ENCODE results near the gene SAMD4B. TPM values are rescaled to one million over a fixed set of nuclear protein-coding genes. Genes with fewer than 3 reads are reported as not detected.
A peak's percentile ranks its signal among the peaks of the same experiment; 100 is the strongest.

SAMD4B gene
- total and polyA plus RNA-seq, 2 of the 8 experiments (the other 6 are each of a cell fraction or from before 2014, with no cell fraction given): 137 to 158 TPM

DNA sequence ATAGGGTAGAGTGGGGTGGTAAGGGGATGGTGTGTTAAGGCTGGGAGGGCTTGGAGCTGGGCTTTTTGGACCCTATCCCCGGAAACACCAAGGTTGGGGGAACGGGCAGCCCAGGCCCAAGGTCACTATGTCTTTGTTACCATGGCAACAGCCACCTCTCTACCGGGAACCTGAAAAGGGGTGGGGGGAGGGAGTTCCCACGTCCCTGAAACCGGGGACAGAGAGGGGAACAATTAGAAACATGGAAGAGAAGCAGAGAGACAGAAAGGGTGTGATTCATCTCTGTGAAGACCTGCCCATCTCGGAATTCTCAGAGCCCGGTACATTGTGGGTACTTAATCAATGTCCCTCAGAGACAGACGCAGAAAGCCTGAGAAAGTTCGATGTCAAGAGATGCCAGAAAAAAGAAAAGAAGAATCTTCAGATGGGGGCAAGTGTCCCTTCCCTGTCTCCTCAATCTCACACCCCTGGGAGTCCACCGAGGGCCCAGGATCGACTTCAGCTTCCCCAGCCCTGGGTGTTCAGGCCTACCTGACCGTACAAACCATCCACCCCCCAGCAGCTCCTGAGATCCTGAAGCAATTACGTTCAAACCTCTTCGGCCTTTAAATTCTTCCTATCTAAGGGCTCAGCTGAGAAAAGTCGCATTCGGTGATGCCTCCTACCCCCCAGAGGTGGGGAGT lies 14.7 kb upstream of the SAMD4B start:
- Histone ChIP-seq H2BK20ac (ENCODE audit: low read length) (no peak overlapping the region), H4K8ac (ENCODE audit: extremely low read depth, insufficient read depth, low read length) (no peak overlapping the region), H3K4me2 (ENCODE audit: insufficient read depth in 1 of 2, low read depth in 2 of 2, low read length in 2 of 2) (peak overlapping the region in 1 of 2 experiments; percentile 32; a peak in 1 of 4 replicates), H3K4ac (replicated peaks; ENCODE audit: insufficient read length, low read depth, low read length) (no peak overlapping the region), H3K18ac (ENCODE audit: extremely low read depth, low read length) (no peak overlapping the region), H3K56ac (replicated peaks; ENCODE audit: insufficient read length, low read depth, low read length) (no peak overlapping the region), H3K4me3 (ENCODE audit: extremely low read depth in 1 of 4, insufficient read depth in 2 of 4, low read depth in 3 of 4, low read length in 4 of 4) (peak overlapping the region in 1 of 4 experiments; percentile 6; a peak in 1 of 8 replicates), H2BK5ac (ENCODE audit: low read depth, low read length) (no peak overlapping the region), H3K23ac (ENCODE audit: insufficient read length) (no peak overlapping the region), H4K5ac (ENCODE audit: insufficient read length, low read depth, low read length) (no peak overlapping the region), H2AK5ac (ENCODE audit: low read depth, low read length) (no peak overlapping the region), H3K14ac (ENCODE audit: insufficient read length) (no peak overlapping the region), H3K4me1 (replicated peaks in 1 of 4; ENCODE audit: control insufficient read depth in 3 of 4, insufficient read depth in 4 of 4, low read length in 3 of 4) (peaks cover 0 to 6% (median 3%) of the 10 kb centered on the region in 4 experiments; a peak in 5 of 7 replicates), H4K91ac (replicated peaks; ENCODE audit: insufficient read length, low read length) (no peak overlapping the region), H4K20me1 (replicated peaks in 1 of 2; ENCODE audit: control insufficient read depth in 1 of 2, insufficient read depth in 2 of 2, low read length in 2 of 2) (no peaks in the 10 kb centered on the region), H3K27me3 (replicated peaks in 1 of 4; ENCODE audit: control insufficient read depth in 3 of 4, extremely low read depth in 1 of 4, insufficient read depth in 3 of 4, low read length in 3 of 4) (no peaks in the 10 kb centered on the region), H3K9ac (replicated peaks in 1 of 4; ENCODE audit: extremely low read depth in 1 of 4, low read depth in 3 of 4, low read length in 3 of 4) (no peak overlapping the region), H3K27ac (ENCODE audit: low read depth, low read length) (no peak overlapping the region), H3K79me1 (ENCODE audit: low read depth, low read length) (no peaks in the 10 kb centered on the region), H2BK15ac (ENCODE audit: low read length) (no peak overlapping the region), H2BK120ac (replicated peaks; ENCODE audit: low read depth, low read length) (no peak overlapping the region), H2AFZ (ENCODE audit: low read length) (peak overlapping the region; percentile 43; the same call in 1 of the 2 replicates), H3K9me3 (ENCODE audit: insufficient read depth in 2 of 2, low read depth in 1 of 2, low read length in 1 of 2) (no peaks in the 10 kb centered on the region), H3K79me2 (ENCODE audit: control insufficient read depth in 1 of 2, insufficient read depth in 2 of 2, low read length in 2 of 2) (no peaks in the 10 kb centered on the region), H3K36me3 (ENCODE audit: control insufficient read depth in 2 of 4, insufficient read depth in 4 of 4, low read length in 3 of 4) (no peaks in the 10 kb centered on the region), H3K23me2 (ENCODE audit: low read depth, low read length) (no peaks in the 10 kb centered on the region), H2BK12ac (ENCODE audit: low read depth, low read length) (no peak overlapping the region)
- no peak for FAIRE-seq
- DNase-seq (ENCODE audit: low read depth in 1 of 2, low spot score in 2 of 2): no peak
- CTCF ChIA-PET (ENCODE audit: partially characterized antibody): interaction anchor here (0.7 to 11.7 kb wide), 30 partner anchors 11 to 217 kb away, joined by 3 to 85 read pairs (median 4); partner anchors contain the start of genes SAMD4B and SYCN
- POLR2A ChIA-PET (ENCODE audit: partially characterized antibody): interaction anchor here (0.6 to 0.7 kb wide), 2 partner anchors 159 to 198 kb away, joined by 3 to 4 read pairs; no protein-coding TSS in a partner anchor
- WGBS, 2 experiments (ENCODE audit: extremely low coverage in 1 of 2, insufficient coverage in 1 of 2, insufficient read length in 1 of 2, insufficient replicate concordance in 2 of 2, low coverage in 1 of 2, low lambda C conversion rate in 2 of 2, missing lambda C conversion rate in 1 of 2): 67% methylated on average over 15 of the region's 16 CpGs; no CpG with 5 or more reads in 1 of the 2 experiments
- no peak for TF ChIP-seq EZH2 (IDR thresholded peaks at IDR 0.05; ENCODE audit: low read depth, low read length, severe bottlenecking)
- TF ChIP-seq, protein P1, sequence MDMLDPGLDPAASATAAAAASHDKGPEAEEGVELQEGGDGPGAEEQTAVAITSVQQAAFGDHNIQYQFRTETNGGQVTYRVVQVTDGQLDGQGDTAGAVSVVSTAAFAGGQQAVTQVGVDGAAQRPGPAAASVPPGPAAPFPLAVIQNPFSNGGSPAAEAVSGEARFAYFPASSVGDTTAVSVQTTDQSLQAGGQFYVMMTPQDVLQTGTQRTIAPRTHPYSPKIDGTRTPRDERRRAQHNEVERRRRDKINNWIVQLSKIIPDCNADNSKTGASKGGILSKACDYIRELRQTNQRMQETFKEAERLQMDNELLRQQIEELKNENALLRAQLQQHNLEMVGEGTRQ (IDR thresholded peaks at IDR 0.05; ENCODE audit: low read length): no peak
- TF ChIP-seq, protein P2, sequence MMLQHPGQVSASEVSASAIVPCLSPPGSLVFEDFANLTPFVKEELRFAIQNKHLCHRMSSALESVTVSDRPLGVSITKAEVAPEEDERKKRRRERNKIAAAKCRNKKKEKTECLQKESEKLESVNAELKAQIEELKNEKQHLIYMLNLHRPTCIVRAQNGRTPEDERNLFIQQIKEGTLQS (IDR thresholded peaks at IDR 0.05; ENCODE audit: insufficient read depth, low read depth, low read length): no peak
- TF ChIP-seq ATF2 (IDR thresholded peaks at IDR 0.05; ENCODE audit: low read length): no peak
- no peak for TF ChIP-seq POU5F1 (IDR thresholded peaks at IDR 0.05; ENCODE audit: low read depth, low read length)
- TF ChIP-seq CBX5 (IDR thresholded peaks at IDR 0.05; ENCODE audit: low read depth, low read length): no peak
- no peak for TF ChIP-seq KDM4A (IDR thresholded peaks at IDR 0.05; ENCODE audit: low read depth, low read length, severe bottlenecking)
- no peak for TF ChIP-seq CBX8 (IDR thresholded peaks at IDR 0.05; ENCODE audit: borderline replicate concordance, low read depth, low read length)

Measured in H1 (cell line).